ENCODE data around the gene FSD1L. TPM values are rescaled to one million over a fixed set of nuclear protein-coding genes. Genes with fewer than 3 reads are reported as not detected.

The FSD1L gene
- total and polyA plus RNA-seq, 2 of the 13 experiments (the other 11 are each of a cell fraction or from before 2014, with no cell fraction given): 4.1 to 5.1 TPM

DNA sequence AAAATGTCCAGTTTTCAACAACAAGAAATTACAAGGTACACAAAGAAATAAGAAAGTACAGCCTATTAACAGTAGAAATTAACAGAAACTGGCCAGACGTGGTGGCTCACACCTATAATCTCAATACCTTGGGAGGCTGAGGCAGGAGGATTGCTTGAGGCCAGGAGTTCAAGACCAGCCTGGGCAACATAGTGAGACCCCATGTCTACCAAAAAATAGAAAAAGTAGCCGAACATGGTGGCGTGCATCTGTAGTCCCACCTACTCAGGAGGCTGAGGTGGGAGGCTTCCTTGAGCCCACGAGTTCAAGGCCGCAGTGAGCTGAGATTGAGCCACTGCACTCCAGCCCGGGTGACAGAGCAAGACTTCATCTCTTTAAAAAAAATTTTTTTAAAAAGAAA is 41.5 kb upstream of the FSD1L start:
- Histone ChIP-seq H3K9ac (ENCODE audit: insufficient read depth, low read depth, low read length) (no peak overlapping the region), H3K4me1 (ENCODE audit: insufficient read depth, low read length) (peaks cover 16% of the 10 kb centered on the region), H3K79me2 (ENCODE audit: insufficient read depth, low read length) (no peaks in the 10 kb centered on the region), H3K27me3 (ENCODE audit: control insufficient read depth in 1 of 2, insufficient read depth in 2 of 2, low read length in 2 of 2) (no peaks in the 10 kb centered on the region), H3K4me2 (ENCODE audit: low read depth, low read length) (no peak overlapping the region), H3K9me3 (ENCODE audit: low read length) (no peaks in the 10 kb centered on the region), H2AFZ (ENCODE audit: low read length) (no peak overlapping the region), H3K36me3 (replicated peaks in 1 of 2; ENCODE audit: control insufficient read depth in 1 of 2, insufficient read depth in 2 of 2, low read length in 2 of 2) (no peaks in the 10 kb centered on the region), H4K20me1 (ENCODE audit: insufficient read depth, low read length) (no peaks in the 10 kb centered on the region), H3K4me3 (replicated peaks in 1 of 3; ENCODE audit: insufficient read depth in 1 of 3, low read depth in 2 of 3, low read length in 3 of 3) (no peak overlapping the region), H3K27ac (ENCODE audit: extremely low read length, insufficient read depth, low read length) (peak overlapping the region; percentile 40)
- 91% methylated on average over 6 of the region's 6 CpGs for WGBS (ENCODE audit: low lambda C conversion rate)
- in situ Hi-C loops (cut with HindIII; ENCODE audit: extremely low pct_ligation_motif_present, low pct_unique_long_range_greater_than_20kb) (no loop called here), intact Hi-C loops (cut with micrococcal nuclease; ENCODE audit: unreplicated experiment) (no loop called here)
- no peak for FAIRE-seq
- ATAC-seq: no peak
- POLR2A ChIA-PET: no interaction called here
- CTCF ChIA-PET (ENCODE audit: low intra/inter-chr PET ratio, low total read pairs): no interaction called here
- TF ChIP-seq TCF7 (IDR thresholded peaks at IDR 0.05; ENCODE audit: low read depth) (no peak), NAIF1 (CRISPR knock-in tag; IDR thresholded peaks at IDR 0.05; ENCODE audit: borderline replicate concordance) (no peak), ZNF121 (CRISPR knock-in tag; IDR thresholded peaks at IDR 0.05) (peak; percentile 72; the same call in 1 of the 2 replicates), CC2D1A (CRISPR knock-in tag; IDR thresholded peaks at IDR 0.05) (no peak)
- no peak for DNase-seq (ENCODE audit: low spot score)
- BruUV-seq (replicated peaks): no TSS peak

DNA sequence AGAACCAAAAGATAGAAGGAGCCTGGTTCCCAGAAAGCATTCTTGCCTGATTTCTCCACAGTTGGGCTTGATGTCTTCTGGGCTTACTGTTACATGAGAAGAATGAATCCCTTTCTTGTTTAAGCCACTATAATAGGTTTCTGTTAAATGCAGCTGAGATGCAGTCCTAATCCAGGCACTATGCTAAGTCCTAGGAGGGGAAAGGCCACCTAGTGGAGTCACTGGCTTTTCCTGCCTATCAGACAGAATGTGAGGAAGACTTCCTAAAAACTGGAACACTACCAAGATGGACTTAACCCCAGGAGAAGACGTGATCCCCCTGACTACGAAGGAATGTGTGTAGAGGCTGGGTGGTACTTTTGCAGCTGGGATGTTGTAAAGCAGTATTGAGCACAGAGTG is 34.3 kb upstream of the FSD1L start:
- BruUV-seq (replicated peaks): no TSS peak
- Histone ChIP-seq H3K27ac (ENCODE audit: extremely low read length, insufficient read depth, low read length) (no peak overlapping the region), H3K79me2 (ENCODE audit: insufficient read depth, low read length) (no peaks in the 10 kb centered on the region), H3K4me2 (ENCODE audit: low read depth, low read length) (no peak overlapping the region), H3K4me3 (replicated peaks in 1 of 3; ENCODE audit: insufficient read depth in 1 of 3, low read depth in 2 of 3, low read length in 3 of 3) (no peak overlapping the region), H3K9me3 (ENCODE audit: low read length) (no peaks in the 10 kb centered on the region), H4K20me1 (ENCODE audit: insufficient read depth, low read length) (no peaks in the 10 kb centered on the region), H3K9ac (ENCODE audit: insufficient read depth, low read depth, low read length) (no peak overlapping the region), H3K4me1 (ENCODE audit: insufficient read depth, low read length) (peaks cover 59% of the 10 kb centered on the region), H3K36me3 (replicated peaks in 1 of 2; ENCODE audit: control insufficient read depth in 1 of 2, insufficient read depth in 2 of 2, low read length in 2 of 2) (no peaks in the 10 kb centered on the region), H3K27me3 (ENCODE audit: control insufficient read depth in 1 of 2, insufficient read depth in 2 of 2, low read length in 2 of 2) (no peaks in the 10 kb centered on the region), H2AFZ (ENCODE audit: low read length) (no peak overlapping the region)
- in situ Hi-C loops (cut with HindIII; ENCODE audit: extremely low pct_ligation_motif_present, low pct_unique_long_range_greater_than_20kb): loop anchor here (10.0 kb wide), 1 partner anchor 549 kb away; no protein-coding TSS in a partner anchor
- CTCF ChIA-PET (ENCODE audit: low intra/inter-chr PET ratio, low total read pairs): interaction anchor here (1.1 kb wide), 1 partner anchor 254 kb away, joined by 4 read pairs; no protein-coding TSS in a partner anchor
- peak; percentile 47 for DNase-seq (ENCODE audit: low spot score)
- peak; percentile 45 for ATAC-seq
- peak; percentile 72 for FAIRE-seq
- WGBS (ENCODE audit: low lambda C conversion rate): 17% methylated on average over 2 of the region's 2 CpGs
- intact Hi-C loops (cut with micrococcal nuclease; ENCODE audit: unreplicated experiment): loop anchor here (1.0 to 10.0 kb wide), 2 partner anchors 162 to 629 kb away; no protein-coding TSS in a partner anchor
- POLR2A ChIA-PET: interaction anchor here (1.0 kb wide), 3 partner anchors 123 to 487 kb away, joined by 3 to 4 read pairs (median 3); no protein-coding TSS in a partner anchor
- peak; percentile 22 for TF ChIP-seq XRCC5 (optimal IDR thresholded peaks at IDR 0.05; ENCODE audit: low read length)
- TF ChIP-seq ZNF605 (CRISPR knock-in tag; IDR thresholded peaks at IDR 0.05): no peak
- peak; percentile 38; the same call in 1 of the 2 replicates for TF ChIP-seq RXRB (CRISPR knock-in tag; IDR thresholded peaks at IDR 0.05; ENCODE audit: borderline replicate concordance)
- peak; percentile 68 for TF ChIP-seq STAG1 (CRISPR knock-in tag; IDR thresholded peaks at IDR 0.05)
- TF ChIP-seq GLI4 (CRISPR knock-in tag; IDR thresholded peaks at IDR 0.05; ENCODE audit: borderline replicate concordance): no peak
- TF ChIP-seq, protein P1, sequence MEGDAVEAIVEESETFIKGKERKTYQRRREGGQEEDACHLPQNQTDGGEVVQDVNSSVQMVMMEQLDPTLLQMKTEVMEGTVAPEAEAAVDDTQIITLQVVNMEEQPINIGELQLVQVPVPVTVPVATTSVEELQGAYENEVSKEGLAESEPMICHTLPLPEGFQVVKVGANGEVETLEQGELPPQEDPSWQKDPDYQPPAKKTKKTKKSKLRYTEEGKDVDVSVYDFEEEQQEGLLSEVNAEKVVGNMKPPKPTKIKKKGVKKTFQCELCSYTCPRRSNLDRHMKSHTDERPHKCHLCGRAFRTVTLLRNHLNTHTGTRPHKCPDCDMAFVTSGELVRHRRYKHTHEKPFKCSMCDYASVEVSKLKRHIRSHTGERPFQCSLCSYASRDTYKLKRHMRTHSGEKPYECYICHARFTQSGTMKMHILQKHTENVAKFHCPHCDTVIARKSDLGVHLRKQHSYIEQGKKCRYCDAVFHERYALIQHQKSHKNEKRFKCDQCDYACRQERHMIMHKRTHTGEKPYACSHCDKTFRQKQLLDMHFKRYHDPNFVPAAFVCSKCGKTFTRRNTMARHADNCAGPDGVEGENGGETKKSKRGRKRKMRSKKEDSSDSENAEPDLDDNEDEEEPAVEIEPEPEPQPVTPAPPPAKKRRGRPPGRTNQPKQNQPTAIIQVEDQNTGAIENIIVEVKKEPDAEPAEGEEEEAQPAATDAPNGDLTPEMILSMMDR (CRISPR knock-in tag; IDR thresholded peaks at IDR 0.05): peak; percentile 67
- peak; percentile 47 for TF ChIP-seq RAD21 (CRISPR knock-in tag; IDR thresholded peaks at IDR 0.05)
- TF ChIP-seq SMC3 (IDR thresholded peaks at IDR 0.05; ENCODE audit: low read length): peak; percentile 33
- TF ChIP-seq, protein P2, sequence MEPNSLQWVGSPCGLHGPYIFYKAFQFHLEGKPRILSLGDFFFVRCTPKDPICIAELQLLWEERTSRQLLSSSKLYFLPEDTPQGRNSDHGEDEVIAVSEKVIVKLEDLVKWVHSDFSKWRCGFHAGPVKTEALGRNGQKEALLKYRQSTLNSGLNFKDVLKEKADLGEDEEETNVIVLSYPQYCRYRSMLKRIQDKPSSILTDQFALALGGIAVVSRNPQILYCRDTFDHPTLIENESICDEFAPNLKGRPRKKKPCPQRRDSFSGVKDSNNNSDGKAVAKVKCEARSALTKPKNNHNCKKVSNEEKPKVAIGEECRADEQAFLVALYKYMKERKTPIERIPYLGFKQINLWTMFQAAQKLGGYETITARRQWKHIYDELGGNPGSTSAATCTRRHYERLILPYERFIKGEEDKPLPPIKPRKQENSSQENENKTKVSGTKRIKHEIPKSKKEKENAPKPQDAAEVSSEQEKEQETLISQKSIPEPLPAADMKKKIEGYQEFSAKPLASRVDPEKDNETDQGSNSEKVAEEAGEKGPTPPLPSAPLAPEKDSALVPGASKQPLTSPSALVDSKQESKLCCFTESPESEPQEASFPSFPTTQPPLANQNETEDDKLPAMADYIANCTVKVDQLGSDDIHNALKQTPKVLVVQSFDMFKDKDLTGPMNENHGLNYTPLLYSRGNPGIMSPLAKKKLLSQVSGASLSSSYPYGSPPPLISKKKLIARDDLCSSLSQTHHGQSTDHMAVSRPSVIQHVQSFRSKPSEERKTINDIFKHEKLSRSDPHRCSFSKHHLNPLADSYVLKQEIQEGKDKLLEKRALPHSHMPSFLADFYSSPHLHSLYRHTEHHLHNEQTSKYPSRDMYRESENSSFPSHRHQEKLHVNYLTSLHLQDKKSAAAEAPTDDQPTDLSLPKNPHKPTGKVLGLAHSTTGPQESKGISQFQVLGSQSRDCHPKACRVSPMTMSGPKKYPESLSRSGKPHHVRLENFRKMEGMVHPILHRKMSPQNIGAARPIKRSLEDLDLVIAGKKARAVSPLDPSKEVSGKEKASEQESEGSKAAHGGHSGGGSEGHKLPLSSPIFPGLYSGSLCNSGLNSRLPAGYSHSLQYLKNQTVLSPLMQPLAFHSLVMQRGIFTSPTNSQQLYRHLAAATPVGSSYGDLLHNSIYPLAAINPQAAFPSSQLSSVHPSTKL (CRISPR knock-in tag; IDR thresholded peaks at IDR 0.05): 0 out of 2 replicates have a peak, but pooled peaks have one; percentile 7
- TF ChIP-seq SOX6 (IDR thresholded peaks at IDR 0.05): no peak
- TF ChIP-seq SOX6 (CRISPR knock-in tag; IDR thresholded peaks at IDR 0.05): no peak

Measured in HepG2 (cell line).